Measurements from ENCODE around the gene CMA1.
"Not testable (repeated sequence)": the region's sequence is repeated elsewhere in the genome, so short reads cannot be mapped to it uniquely, and the experiment has no call there.

GRCh38 chr14:24491586-24492408, 16.3 kb downstream of the CMA1 start:
- TF ChIP-seq, protein P1, sequence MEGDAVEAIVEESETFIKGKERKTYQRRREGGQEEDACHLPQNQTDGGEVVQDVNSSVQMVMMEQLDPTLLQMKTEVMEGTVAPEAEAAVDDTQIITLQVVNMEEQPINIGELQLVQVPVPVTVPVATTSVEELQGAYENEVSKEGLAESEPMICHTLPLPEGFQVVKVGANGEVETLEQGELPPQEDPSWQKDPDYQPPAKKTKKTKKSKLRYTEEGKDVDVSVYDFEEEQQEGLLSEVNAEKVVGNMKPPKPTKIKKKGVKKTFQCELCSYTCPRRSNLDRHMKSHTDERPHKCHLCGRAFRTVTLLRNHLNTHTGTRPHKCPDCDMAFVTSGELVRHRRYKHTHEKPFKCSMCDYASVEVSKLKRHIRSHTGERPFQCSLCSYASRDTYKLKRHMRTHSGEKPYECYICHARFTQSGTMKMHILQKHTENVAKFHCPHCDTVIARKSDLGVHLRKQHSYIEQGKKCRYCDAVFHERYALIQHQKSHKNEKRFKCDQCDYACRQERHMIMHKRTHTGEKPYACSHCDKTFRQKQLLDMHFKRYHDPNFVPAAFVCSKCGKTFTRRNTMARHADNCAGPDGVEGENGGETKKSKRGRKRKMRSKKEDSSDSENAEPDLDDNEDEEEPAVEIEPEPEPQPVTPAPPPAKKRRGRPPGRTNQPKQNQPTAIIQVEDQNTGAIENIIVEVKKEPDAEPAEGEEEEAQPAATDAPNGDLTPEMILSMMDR (IDR thresholded peaks at IDR 0.05; ENCODE audit: low read length): not testable (repeated sequence)
- not testable (repeated sequence) for TF ChIP-seq EZH2 (optimal IDR thresholded peaks at IDR 0.05; ENCODE audit: low read depth, low read length); EZH2phosphoT487 (IDR thresholded peaks at IDR 0.05; ENCODE audit: low read length)
